HG03159 (cell line): Measurements from ENCODE around the gene ATAD3C.
"Not testable (repeated sequence)": the region's sequence is repeated elsewhere in the genome, so short reads cannot be mapped to it uniquely, and the experiment has no call there.

ENCODE experiments used
- ATAC-seq: cut with Tn5 transposase; IDR thresholded peaks from one replicate; pipeline ENCODE4 v1.9.1; 2021; ENCODE audit warnings: mild to moderate bottlenecking, moderate library complexity; ENCODE audit not compliant: unreplicated experiment

The ATAD3C gene

DNA sequence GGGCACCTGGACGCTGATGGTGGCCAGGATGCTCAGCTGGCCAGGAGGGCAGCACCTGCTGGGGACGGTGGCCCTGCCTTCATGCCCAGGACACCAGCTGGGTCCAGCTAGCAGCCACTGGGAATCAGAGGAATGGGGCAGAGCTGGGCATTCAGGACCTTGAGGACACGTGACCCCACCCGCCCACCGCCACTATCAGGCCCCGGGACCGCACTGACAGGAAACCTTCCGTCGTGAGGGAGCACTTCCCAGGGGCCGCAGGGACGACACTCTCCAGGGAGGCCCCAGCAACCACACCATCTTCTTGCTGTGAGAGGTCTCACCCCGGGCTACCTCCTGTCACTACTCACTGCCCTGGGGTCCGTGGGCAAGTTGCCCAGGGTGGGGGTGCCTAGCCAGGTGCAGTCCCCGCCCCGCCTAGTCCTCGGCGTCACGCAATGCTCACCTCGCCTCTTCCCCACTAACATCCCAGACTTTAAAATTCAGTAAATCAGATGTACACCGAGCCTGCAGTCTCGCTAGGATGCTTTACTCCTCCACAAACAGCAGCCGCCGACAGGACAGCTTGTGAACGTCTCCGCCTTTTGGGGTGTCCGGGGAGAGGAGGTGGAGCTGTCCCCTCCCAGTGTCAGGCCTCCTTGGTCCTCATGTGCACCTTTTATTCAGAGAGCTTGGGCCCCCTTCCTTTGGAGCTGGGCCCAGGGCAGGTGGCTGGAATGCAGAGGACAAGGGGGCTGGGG lies 9.1 kb upstream of the ATAD3C start:
- no peak for ATAC-seq

DNA sequence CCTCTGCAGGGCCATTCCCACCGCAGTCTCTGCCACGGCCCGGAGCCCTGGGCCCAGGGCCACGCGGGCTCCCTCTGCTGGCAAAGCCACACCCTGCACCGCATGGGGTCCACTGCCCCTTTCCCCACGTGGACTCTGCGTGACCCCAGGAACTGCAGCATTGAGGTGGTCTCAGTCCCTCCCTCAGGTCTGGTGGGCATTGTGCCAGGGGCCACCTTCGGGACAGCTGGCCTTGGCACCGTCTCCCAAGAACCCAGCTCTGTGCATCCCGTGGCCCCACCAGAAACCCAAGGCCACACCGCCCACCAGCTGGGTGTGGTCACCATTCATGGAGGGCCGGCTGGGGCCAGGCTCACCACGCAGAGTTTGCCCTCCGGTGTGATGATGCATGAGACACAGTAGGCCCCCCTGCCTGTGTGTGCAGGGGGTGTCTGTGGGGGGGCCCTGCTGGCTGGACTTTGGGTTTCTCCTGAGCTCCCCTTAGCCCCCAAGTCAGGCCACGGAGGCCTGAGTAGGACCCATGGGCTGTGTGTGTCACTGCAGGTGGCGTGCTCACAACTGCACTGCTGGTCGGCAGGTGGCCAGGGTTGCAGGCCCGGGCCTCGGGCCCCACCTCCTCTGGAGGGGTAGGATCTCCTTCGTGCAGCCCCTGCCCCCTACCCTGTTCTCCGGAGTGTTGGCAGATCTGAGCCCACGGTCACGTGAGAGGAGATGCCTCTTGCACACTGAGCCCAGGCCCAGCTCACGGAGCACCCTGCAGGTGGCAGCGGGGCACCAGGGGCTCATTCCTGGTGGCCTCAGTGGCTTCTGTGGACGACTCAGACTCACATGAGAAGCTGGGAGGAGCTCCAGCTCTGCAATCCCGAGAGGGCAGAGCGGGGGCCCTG lies 8.2 kb upstream of the ATAD3C start:
- no peak for ATAC-seq

DNA sequence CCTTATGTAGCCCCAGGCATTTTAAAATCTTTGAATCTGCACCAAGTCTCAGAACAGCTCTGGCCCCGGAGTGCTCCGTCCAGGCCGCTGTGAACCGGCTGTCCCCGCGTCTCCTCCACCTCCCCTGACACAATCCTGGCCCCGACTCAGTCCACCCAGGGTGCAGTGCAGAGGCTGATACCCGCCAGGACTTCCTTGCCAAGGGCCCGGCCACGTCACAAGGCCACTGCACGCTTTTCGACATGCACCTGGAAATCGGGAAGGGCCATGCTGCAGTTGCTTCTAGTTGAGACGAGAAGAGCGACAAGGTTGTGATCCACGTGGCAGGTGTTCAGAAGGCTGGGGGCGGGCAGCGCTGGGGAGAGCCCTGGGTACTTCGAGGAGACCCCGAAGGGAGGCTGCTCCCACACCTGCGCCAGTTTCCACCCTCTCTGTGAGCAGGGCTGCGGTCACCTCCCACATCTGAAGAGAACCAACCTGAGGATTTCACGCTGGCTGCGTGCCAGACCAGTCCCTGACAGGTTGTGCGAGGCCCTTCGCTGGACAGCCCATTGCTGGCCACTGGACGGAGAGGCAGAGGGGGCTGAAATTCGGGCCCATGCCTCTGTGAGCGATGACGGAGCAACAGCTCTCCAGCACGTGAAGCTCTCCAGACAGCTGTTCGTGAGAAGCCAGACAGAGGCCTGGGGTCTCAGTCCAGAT lies 7.3 kb upstream of the ATAD3C start:
- ATAC-seq: no peak

DNA sequence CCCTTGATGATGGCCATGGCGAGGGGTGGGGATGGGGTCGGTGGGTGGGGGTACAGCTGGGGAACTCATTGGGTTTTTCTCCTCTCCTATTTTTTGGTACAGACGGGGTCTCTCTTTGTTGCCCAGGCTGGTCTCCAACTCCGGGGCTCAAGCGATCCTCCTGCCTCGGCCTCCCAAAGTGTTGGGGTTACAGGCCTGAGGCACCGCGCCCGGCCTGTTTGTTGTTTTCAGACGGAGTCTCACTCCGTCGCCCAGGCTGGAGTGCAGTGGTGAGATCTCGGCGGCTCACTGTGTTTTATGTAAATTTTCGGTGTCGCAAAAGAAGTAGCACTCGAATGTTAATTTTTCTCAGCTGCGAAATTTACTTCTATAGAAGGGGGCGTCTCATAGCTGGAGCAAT lies 2.9 kb upstream of the ATAD3C start:
- not testable (repeated sequence) for ATAC-seq

DNA sequence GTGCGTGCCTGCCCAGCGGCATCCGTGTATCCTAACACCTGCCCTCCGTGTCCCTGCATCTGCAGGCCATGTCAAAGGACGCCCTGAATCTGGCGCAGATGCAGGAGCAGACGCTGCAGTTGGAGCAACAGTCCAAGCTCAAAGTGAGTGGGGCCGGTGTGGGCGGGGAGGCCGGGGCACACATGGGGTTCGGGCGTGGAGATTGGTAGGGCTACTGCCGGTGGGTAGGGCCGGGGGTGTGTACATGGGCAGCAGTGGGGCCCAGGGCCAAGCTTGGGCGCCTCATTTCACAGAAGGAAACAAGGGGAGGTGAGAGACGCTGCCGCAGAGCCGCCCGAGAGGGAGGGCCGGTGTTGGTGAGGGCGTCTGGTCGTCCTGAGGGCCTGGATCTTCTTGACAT lies 1.1 kb downstream of the ATAD3C start:
- ATAC-seq: not testable (repeated sequence)

DNA sequence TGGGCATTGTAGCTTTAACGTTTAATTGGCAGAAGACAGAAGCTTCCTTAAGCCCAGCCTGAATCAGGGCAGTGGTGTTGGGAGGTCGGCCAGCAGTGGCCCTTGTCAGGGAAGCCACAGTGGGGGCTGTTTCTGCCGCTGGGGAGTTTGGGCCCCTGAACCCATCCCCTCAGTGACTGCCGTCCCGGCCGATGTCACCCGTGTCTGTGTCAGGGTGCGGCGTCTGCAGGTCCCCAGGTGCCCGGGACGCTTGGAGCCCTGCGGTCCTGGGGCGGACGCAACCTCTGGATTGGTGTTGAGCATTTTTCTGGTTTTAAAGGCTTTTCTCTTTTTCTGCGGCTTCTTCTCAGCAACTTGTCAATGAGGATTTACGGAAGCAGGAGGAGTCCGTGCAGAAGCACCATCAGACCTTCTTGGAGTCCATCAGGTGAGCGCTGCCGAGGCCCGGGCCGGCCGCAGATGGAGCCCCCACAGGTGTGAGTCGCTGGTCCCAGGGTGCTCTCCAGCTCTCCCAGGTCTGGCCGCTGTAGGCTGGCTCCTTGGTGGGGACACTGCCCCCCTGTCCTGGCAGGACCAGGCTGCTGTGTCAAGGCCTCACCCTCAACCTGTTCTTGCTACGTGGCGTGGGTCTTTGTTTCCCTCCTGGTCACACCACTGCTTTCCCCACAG lies 2.3 kb downstream of the ATAD3C start:
- ATAC-seq: no peak

DNA sequence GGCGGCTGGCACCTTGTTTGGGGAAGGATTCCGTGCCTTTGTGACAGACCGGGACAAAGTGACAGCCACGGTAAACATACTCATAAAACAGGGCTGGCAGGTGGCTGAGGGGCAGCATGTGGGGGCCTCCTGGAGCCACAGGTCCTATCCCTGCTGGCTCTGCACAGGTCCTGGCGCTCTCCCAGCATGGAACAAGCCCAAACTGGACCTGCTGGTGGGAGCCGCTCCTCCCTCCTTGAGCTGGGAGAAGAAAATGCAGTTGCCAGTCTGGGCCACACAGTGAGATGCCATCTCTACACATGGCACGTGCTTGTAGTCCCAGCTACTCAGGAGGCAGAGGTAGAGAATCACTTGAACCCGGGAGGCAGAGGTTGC lies 2.9 kb downstream of the ATAD3C start:
- ATAC-seq: not testable (repeated sequence)

DNA sequence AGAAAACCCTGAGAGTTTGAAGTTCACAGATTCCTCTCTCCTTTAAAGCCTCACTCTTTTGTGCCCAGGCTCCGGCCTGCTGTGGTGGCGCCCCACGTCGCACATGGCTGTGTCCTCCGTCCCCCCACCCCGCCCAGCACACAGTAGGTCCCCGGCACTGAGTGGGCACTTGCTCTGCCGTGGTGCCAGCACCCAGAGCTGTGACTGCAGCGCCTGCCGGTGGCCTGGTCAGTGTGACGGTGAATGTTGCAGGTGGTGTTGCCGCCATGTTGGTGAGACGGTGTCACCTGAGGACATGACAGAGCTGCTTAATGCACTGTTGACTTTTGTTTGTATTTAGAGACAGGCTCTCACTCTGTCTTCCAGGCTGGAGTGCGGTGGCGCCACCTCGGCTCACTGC lies 3.4 kb downstream of the ATAD3C start:
- no peak for ATAC-seq

DNA sequence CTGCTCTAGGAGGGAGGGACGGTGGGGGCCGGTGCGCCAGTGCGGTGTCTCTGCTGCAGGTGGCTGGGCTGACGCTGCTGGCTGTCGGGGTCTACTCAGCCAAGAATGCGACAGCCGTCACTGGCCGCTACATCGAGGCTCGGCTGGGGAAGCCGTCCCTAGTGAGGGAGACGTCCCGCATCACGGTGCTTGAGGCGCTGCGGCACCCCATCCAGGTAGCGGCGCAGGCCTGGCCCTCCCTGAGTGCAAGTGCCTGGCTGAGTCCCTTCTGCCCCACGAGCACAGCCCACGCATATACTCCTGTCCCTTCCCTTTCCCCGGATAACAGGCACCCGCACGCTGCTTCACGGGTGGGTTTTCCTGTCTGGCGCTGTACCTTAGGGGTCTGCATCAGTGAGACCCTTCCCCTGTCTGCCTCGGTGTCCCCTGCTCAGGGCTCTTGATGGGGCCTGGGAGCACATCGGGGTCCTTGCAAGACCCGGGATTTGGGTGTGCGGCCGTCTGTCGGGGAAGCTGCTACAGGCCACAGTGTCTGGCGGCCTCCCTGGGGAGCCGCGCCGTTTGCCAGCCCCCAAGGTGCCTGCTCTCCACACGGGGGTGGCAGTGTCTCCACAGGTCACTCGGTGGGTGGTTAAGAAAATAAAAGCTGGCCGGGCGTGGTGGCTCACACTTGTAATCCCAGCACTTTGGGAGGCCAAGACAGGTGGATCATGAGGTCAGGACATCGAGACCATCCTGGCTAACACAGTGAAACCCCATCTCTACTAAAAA lies 5.0 kb downstream of the ATAD3C start:
- not testable (repeated sequence) for ATAC-seq

DNA sequence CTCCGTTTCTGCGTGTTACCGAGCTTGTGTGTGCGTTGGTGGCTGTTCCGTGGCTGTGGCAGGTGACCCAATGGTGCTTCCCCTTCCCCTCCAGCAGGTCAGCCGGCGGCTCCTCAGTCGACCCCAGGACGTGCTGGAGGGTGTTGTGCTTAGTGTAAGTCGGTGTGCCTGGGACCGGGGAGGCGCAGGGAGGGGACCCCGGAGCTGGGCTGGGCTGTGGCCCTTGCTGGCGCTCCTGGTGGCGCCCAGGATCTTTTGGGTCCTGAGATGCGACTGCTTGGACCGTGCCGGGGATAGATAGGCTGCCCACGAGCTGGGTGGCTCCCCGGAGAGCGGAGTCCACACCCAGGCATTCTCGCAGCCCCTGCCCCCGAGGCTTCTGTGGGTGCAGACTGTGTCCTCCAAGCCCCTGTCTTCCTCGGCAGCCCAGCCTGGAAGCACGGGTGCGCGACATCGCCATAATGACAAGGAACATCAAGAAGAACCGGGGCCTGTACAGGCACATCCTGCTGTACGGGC lies 5.9 kb downstream of the ATAD3C start:
- ATAC-seq: no peak

DNA sequence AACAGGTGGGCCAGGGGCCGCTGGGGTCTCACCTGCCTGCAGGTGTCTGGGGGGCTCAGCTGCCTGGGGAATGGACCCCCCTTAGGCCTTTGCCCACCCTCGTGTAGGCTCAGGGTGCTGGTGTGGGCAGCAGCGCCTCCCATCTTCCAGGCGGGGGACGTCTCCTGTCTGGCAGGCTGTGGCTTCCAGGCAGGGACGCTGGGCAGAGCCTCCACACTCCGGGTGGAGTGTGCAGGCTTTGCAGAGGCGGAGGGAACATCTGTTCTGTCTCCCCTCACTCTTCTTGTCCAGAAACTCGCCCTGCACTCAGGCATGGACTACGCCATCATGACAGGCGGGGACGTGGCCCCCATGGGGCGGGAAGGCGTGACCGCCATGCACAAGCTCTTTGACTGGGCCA lies 6.4 kb downstream of the ATAD3C start:
- ATAC-seq: not testable (repeated sequence)

DNA sequence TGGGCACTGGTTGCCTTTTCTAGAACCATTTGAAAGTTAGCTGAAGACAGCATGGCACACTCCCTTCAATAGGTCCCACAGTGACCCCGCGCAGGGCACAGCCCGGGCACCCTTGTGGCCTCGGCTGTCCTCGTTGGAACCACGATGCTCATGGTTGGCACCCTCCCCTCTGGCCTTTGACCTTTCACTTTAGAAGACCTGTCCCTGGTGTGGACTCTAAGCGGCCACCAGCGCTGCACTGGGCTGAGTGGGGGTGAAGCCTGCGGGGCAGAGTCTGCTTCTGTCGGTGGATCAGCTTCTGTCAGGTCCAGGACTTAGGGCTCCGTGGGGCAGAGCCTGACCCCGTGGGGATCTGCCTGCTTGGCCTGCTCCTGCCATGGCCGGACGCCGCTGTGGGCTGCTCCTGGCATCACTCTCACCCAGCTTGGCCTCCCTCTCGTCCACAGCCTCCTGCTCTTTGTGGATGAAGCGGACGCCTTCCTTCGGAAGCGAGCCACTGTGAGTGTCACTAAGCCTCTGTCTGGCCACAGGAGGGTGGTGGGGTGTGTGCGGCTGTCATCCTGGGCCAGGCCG lies 7.3 kb downstream of the ATAD3C start:
- ATAC-seq: not testable (repeated sequence)

DNA sequence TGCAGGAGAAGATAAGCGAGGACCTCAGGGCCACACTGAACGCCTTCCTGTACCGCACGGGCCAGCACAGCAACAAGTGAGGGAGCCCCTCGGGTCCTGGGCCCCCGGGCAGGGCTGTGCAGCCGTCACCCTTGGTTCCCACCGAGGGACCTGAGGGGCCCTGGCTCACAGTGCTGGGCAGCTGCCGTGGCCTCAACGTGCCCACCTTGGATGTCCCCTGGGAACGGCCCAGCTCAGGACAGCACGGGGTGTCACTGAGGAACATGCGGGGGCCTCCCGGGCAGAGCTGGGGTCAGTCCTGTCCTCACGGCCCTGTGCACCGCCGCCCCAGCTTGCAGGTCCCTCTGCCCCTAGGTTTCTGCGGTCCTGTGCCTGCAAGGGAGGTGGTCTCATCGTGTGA lies 9.7 kb downstream of the ATAD3C start:
- ATAC-seq: not testable (repeated sequence)

DNA sequence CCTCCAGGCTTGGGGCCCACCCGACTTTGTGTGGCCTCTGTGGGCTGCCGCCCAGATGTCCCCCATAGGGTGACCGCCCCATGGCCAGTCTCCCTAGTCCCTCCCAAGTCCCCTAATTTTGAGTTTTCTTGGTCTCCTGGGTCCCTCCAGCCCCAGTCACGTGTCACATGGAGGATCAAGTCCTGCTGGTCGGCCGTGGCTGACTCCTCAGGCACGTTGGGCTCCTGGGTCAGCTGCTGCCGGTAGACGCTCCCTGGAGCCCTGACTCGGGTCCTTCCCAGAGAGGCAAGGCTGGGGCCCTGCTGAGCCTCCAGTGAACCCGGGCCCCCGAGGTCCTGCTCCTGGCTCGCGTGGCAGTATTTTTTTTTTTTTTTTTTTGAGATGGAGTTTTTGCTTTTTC lies 10.2 kb downstream of the ATAD3C start:
- not testable (repeated sequence) for ATAC-seq

DNA sequence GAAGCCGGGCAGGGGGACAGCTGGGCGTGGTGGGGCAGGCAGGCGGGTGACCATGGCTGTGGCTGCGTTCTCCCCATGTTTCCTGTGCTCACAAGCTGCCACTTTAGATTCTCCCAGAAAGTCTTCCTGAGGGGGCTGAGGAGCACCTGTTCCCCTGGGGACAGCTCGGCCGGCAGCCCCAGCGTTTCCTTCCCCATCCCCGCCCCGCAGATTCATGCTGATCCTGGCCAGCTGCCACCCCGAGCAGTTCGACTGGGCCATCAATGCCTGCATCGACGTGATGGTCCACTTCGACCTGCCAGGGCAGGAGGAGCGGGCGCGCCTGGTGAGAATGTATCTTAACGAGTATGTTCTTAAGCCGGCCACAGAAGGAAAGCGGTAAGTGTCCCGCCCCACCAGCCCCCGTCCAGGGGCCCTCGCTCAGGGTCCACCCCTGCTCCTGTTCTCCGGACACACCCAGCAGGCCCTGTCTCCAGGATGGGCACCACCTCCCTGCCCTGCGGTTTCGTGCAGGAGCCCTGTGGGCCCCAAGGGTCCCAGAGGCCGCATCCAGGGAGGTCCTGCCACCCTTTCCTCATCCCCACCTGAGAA lies 11.1 kb downstream of the ATAD3C start:
- ATAC-seq: no peak

DNA sequence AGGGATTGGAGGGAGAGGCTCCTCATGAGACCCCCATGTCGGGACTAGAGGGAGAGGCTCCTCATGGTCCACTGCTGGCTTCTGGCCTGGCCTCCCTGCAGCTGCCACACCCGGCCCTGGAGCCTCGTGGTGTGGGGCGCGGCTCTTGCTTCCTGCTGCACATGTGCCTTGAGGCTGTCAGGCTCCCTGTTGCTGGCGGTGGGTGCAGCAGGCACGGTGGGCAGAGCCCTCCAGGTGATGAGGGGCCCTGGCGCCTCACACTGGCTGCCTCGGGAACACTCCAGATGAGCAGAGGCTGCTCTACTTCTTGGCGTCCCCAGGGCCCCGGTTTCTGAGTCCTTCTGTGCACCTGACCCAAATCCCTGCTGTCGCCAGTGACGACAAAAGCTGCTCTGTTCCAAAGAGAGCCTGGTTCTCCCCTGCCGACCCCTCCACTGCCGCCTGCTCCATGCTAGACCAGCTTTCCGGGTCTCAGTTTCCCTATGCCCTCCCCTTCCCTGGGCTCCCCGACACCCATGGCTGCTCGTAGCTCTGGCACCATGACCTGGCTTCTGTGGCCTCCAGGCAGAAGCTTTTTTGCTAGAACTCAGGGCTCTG lies 12.3 kb downstream of the ATAD3C start:
- ATAC-seq: no peak

DNA sequence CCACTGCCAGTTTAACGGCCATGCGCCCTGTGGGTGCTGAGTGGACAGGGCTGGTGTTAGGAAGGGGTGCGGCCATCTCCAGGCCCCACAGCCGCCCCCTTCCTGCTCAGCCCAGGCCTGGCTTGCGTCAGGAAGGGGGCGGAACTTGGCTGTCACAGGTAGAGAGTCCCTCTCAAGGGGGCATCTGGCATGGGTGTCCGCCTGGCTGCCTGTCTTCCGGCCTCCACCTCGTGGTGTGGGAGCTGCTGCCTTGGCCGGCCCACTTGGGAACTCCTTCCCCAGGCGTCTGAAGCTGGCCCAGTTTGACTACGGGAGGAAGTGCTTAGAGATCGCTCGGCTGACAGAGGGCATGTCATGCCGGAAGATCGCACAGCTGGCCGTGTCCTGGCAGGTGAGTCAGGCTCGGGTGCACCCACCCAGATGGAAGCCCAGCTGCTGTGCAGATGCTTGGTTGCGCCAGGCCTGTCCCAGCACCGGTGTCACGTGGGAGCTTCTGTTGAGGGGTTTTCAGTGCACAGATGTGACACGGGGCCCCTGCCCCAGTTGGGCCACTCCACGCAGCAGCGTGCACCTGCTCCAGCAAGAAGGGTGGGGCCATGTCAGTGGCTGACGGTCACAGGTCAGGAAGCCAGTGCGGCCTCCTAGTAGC lies 13.0 kb downstream of the ATAD3C start:
- ATAC-seq: no peak

DNA sequence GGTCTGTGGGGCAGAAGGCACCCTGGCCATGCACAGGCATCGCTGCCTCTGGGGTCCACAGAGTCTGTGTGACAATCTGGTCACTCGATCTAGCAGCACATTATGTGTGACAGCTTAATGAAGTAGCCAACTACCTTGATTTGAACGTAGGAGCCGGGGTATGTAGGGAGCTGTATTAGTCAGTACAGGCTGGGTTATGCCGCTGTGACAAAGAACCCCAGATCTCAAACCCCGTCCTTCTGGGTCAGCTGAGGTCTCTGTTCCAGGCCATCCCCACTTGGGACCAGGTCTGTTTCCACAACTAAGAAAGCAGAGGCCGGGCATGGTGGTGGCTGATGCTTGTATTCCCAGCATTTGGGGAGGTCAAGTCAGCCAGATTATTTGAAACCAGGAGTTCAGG lies 13.8 kb downstream of the ATAD3C start:
- no peak for ATAC-seq
